ENCODE measurements around the gene ATP6V1B1.

The ATP6V1B1 gene

DNA sequence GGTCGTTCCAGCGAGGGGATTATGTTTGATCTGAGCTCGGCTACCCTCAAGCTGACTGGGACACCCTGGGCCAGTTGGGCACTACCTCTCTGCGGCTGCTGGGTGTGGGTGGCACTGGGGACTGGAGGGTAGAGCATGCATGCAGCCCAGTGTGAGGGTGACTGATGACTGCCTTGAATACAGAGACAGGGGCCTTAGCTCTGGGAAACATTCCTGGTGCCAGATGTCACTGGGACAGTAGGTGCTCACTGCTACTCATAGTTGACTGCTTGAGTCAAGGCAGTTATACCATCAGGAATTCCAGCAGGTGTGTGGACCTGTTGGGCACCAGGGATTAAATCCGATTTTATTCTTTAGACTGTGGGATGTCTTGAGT, 33.6 kb upstream of the ATP6V1B1 start:
- TF ChIP-seq, protein P1, sequence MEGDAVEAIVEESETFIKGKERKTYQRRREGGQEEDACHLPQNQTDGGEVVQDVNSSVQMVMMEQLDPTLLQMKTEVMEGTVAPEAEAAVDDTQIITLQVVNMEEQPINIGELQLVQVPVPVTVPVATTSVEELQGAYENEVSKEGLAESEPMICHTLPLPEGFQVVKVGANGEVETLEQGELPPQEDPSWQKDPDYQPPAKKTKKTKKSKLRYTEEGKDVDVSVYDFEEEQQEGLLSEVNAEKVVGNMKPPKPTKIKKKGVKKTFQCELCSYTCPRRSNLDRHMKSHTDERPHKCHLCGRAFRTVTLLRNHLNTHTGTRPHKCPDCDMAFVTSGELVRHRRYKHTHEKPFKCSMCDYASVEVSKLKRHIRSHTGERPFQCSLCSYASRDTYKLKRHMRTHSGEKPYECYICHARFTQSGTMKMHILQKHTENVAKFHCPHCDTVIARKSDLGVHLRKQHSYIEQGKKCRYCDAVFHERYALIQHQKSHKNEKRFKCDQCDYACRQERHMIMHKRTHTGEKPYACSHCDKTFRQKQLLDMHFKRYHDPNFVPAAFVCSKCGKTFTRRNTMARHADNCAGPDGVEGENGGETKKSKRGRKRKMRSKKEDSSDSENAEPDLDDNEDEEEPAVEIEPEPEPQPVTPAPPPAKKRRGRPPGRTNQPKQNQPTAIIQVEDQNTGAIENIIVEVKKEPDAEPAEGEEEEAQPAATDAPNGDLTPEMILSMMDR (conservative IDR thresholded peaks at IDR 0.05; ENCODE audit: low read depth, low read length) = no peak
- no peak for DNase-seq (ENCODE audit: low read depth)
- peak overlapping the region; percentile 64 for H3K4me3 ChIP-seq (ENCODE audit: low read depth, low read length)

DNA sequence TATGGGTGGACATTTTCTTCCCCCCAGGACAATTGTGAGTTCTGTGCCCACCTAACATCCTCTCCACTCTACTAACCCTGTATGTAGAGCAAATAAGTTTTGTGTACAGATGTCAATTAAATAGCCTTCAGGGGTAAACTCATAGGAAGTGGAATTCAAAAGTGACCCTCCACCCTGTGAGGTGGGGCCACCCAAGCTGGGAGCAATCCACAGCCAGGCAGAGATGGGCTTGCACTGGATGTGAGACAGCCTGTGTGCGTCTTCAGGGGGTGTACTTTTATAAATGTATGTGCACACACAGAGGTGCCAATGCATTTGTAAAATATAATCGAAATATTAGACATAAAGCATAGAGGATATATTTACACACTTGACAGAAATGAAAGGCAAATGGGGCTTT, 33.1 kb upstream of the ATP6V1B1 start:
- DNase-seq (ENCODE audit: low read depth) = no peak
- no peak overlapping the region for H3K4me3 ChIP-seq (ENCODE audit: low read depth, low read length)
- TF ChIP-seq, protein P1 (conservative IDR thresholded peaks at IDR 0.05; ENCODE audit: low read depth, low read length) = no peak

DNA sequence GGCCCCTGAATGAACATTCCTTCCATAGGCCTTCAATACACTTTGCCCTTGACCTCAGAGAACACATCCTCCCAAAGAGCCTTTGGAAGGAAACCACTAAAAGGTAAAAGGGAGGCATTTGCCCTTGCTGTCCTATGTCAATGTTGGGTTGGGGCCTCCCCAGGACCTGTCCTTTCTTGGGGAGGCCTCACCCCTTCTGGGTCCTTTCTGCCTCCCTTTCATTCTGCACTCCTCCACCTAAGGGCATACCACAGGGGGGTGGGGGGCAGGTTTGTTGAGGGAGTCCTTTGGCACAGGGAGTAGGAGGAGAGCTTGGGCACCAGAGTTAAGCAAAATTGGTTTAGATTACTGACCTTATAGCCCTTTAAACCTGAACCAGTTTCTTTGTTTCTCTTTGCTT, 32.5 kb upstream of the ATP6V1B1 start:
- TF ChIP-seq, protein P1 (conservative IDR thresholded peaks at IDR 0.05; ENCODE audit: low read depth, low read length) = no peak
- H3K4me3 ChIP-seq (ENCODE audit: low read depth, low read length) = no peak overlapping the region
- no peak for DNase-seq (ENCODE audit: low read depth)

GRCh38 chr2:70903641-70904340, 31.9 kb upstream of the ATP6V1B1 start:
- TF ChIP-seq, protein P1 (conservative IDR thresholded peaks at IDR 0.05; ENCODE audit: low read depth, low read length) = no peak
- DNase-seq (ENCODE audit: low read depth) = no peak
- H3K4me3 ChIP-seq (ENCODE audit: low read depth, low read length) = no peak overlapping the region

DNA sequence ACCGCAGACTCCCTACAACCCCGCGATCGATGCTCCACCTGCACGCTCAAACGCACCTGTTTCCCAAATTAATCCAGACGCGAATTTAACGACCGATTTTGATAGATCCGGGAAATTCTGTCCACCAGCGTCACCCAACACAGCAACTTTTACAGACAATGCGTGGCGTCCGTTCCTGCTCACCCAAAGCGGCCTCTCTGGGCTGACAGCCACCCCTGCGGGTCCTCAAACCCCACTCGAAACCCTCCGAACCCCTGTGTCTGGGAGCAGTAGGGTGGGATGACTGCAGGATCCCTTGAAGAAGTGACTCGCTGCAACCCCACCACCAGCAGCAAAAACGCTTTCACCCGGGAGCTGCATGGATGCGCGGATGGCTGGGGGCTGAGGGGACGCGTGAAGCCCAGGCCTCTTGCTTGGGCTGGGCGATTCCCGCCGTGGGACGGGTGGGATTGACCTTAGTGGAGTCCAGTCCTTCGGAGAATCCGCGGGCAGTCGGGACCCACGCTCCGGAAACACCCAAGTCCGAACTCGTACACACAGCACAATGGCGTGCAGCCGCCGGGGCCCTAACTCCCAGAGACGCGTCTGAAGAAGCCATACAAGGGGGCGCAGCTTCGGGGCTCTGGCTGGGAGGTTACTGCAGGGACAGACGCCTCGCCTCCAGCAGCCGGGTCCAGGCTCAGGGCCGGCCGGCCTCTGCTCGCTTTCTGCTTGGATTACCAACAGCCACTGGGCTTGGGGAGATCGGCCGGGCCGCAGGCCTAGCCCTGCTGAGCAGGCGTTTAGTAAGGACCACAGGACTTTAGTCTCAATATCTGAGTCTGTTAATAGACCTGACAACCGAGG, 31.1 kb upstream of the ATP6V1B1 start:
- TF ChIP-seq, protein P1 (conservative IDR thresholded peaks at IDR 0.05; ENCODE audit: low read depth, low read length) = no peak
- DNase-seq (ENCODE audit: low read depth) = no peak
- H3K4me3 ChIP-seq (ENCODE audit: low read depth, low read length) = no peak overlapping the region

DNA sequence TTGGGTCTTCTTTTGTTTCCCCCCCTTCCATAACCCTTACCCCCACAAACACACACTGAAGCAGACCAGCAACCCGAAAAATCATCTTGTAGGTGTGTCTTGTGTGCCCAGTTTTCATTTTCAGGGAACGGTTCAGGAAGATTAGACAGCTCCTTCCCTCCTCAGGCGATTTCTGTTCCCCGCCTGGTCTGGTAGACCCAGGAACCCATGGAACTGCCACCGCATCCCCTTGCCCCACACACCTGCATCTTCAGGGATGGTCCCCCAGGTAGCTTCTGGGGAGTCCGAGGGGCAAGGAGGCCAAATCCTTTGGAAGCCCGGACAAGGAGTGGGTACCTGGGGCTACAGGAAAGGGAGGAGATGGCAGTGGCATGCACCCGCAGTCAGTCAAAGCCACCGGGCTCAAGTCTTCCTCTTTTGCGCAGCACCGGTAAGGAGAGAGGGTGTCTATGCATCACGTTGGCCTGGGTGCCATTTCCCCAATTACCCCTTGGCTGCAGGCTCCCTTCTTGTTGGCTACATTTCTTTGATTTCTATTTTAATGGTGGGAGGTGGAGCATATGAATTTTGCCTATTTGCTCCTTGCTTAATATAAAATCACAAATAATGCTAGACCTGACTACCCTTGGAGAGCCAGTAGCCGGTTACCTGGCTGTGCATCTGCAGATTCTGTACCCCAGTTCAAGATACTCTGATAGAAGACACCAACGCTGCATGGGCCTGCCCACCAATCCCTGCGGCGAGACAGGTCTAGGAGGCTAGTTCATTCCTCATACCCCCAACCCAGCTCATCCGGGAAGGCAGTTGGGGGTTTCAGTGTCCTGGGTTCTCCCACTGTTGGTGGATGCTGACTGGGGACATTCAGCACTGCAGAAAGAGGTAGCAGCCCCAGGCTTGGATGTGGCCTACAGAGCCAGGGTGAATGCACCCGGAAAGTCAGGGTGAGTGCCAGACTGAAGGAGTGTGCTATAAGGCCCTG, 30.0 kb upstream of the ATP6V1B1 start:
- TF ChIP-seq, protein P1 (conservative IDR thresholded peaks at IDR 0.05; ENCODE audit: low read depth, low read length) = no peak
- no peak overlapping the region for H3K4me3 ChIP-seq (ENCODE audit: low read depth, low read length)
- DNase-seq (ENCODE audit: low read depth) = no peak
